ACC112 (cell line): Measurements from ENCODE around the gene NAPEPLD.
"Not testable (repeated sequence)": the region's sequence is repeated elsewhere in the genome, so short reads cannot be mapped to it uniquely, and the experiment has no call there.

Experiments
- H2AFZ ChIP-seq: fragments of 200-600 bp; sonication (generic); one replicate; pipeline ENCODE4 v1.6.0; 2017; ENCODE audit warnings: antibody characterized with exemption, low read length; ENCODE audit not compliant: unreplicated experiment
- H3K27ac ChIP-seq: fragments of 200-600 bp; sonication (generic); 2 replicates; pipeline ENCODE4 v1.5.1; 2014; ENCODE audit warnings: low read depth, mild to moderate bottlenecking, antibody characterized with exemption, low read length, moderate library complexity
- H3K27me3 ChIP-seq: fragments of 200-600 bp; sonication (generic); 2 replicates; pipeline ENCODE4 v1.6.1; 2014; ENCODE audit warnings: mild to moderate bottlenecking, antibody characterized with exemption, low read length, moderate library complexity, mixed read lengths; ENCODE audit not compliant: insufficient read depth
- H3K36me3 ChIP-seq: fragments of 200-600 bp; sonication (generic); 2 replicates; pipeline ENCODE4 v1.6.1; 2016; ENCODE audit warnings: mild to moderate bottlenecking, antibody characterized with exemption, low read length, moderate library complexity, mixed read lengths; ENCODE audit not compliant: insufficient read depth
- H3K4me1 ChIP-seq: fragments of 200-600 bp; sonication (generic); one replicate; pipeline ENCODE4 v1.6.1; 2016; ENCODE audit warnings: low read length, mixed read lengths; ENCODE audit not compliant: insufficient read depth, unreplicated experiment, control insufficient read depth
- H3K4me3 ChIP-seq: fragments of 200-600 bp; sonication (generic); 2 replicates; pipeline ENCODE4 v1.5.1; 2014; ENCODE audit warnings: mild to moderate bottlenecking, low read depth, low read length
- H3K79me2 ChIP-seq: fragments of 200-600 bp; sonication (generic); one replicate; pipeline ENCODE4 v1.6.0; 2016; ENCODE audit warnings: low read length; ENCODE audit not compliant: control insufficient read depth, unreplicated experiment, insufficient read depth

Gene NAPEPLD

GRCh38 chr7:103080923-103081322 is 68.0 kb downstream of the NAPEPLD start:
- Histone ChIP-seq H3K27me3 (no peaks in the 10 kb centered on the region), H2AFZ (no peak overlapping the region), H3K4me1 (peaks cover 5% of the 10 kb centered on the region), H3K36me3 (0 out of 2 replicates have a peak, but pooled peaks cover 1% of the 10 kb centered on the region), H3K27ac (no peak overlapping the region), H3K4me3 (no peak overlapping the region), H3K79me2 (peaks cover 21% of the 10 kb centered on the region)

- Histone ChIP-seq H3K4me3 (no peak overlapping the region), H3K27me3 (no peaks in the 10 kb centered on the region), H3K36me3 (no peaks in the 10 kb centered on the region), H3K4me1 (peaks cover 7% of the 10 kb centered on the region), H3K27ac (no peak overlapping the region), H3K79me2 (peaks cover 26% of the 10 kb centered on the region), H2AFZ (no peak overlapping the region)
Measured at GRCh38 chr7:103079836-103080235, 69.1 kb downstream of the NAPEPLD start.

GRCh38 chr7:103078226-103078625 is 70.7 kb downstream of the NAPEPLD start:
- H3K27me3 ChIP-seq, H2AFZ ChIP-seq, H3K4me3 ChIP-seq, H3K36me3 ChIP-seq, H3K27ac ChIP-seq: not testable (repeated sequence)
- peaks cover 26% of the 10 kb centered on the region for H3K79me2 ChIP-seq
- peaks cover 12% of the 10 kb centered on the region for H3K4me1 ChIP-seq

- H3K27me3 ChIP-seq: no peaks in the 10 kb centered on the region
- H3K27ac ChIP-seq: no peak overlapping the region
- no peak overlapping the region for H2AFZ ChIP-seq
- no peak overlapping the region for H3K4me3 ChIP-seq
- no peaks in the 10 kb centered on the region for H3K36me3 ChIP-seq
- H3K79me2 ChIP-seq: peaks cover 26% of the 10 kb centered on the region
- peaks cover 12% of the 10 kb centered on the region for H3K4me1 ChIP-seq
Measured at GRCh38 chr7:103077318-103077717, 71.6 kb downstream of the NAPEPLD start.

DNA sequence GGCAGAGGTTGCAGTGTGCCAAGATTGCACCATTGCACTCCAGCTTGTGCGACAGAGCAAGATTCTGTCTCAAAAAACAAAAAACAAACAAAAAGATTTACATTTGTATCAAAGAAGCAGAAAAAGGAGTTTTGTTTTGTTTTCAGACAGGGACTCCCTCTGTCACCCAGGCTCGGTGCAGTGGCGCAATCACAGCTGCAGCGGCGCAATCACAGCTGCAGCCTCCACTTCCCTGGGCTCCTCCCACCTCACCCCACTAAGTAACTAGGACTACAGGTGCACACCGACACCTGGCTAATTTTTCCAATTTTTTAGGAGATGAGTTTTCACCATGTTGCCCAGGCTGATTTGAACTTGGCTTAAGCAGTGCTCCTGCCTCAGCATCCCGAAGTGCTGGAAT is 72.1 kb downstream of the NAPEPLD start:
- Histone ChIP-seq H3K36me3 (no peaks in the 10 kb centered on the region), H3K27ac (no peak overlapping the region), H3K27me3 (no peaks in the 10 kb centered on the region), H3K79me2 (peaks cover 26% of the 10 kb centered on the region), H2AFZ (no peak overlapping the region), H3K4me1 (peaks cover 12% of the 10 kb centered on the region), H3K4me3 (no peak overlapping the region)

GRCh38 chr7:103075337-103075918 is 73.5 kb downstream of the NAPEPLD start:
- Histone ChIP-seq H3K4me3 (peak overlapping the region; percentile 76), H3K27ac (peak overlapping the region; percentile 11; the same call in 1 of the 2 replicates), H3K36me3 (no peaks in the 10 kb centered on the region), H3K27me3 (no peaks in the 10 kb centered on the region), H3K79me2 (peaks cover 26% of the 10 kb centered on the region), H2AFZ (peak overlapping the region; percentile 98), H3K4me1 (peaks cover 12% of the 10 kb centered on the region)

- Histone ChIP-seq H2AFZ (peak within 1 kb of the TSS; percentile 98), H3K79me2 (peaks cover 24% of the 10 kb centered on the region), H3K4me3 (peak within 1 kb of the TSS; percentile 76), H3K27me3 (no peaks in the 10 kb centered on the region), H3K4me1 (peaks cover 12% of the 10 kb centered on the region), H3K36me3 (no peaks in the 10 kb centered on the region), H3K27ac (peak within 1 kb of the TSS; percentile 11)
Measured at GRCh38 chr7:103074519-103075336, 74.2 kb downstream of the NAPEPLD start, which contains the start of the genes ARMC10 and FBXL13. TSS of gene ARMC10 (plus strand) at chr7:103075140. CDS start at chr7:103075273, 133 bp downstream. TSS of gene FBXL13 (minus strand) at chr7:103074796.

- H3K36me3 ChIP-seq: no peaks in the 10 kb centered on the region
- H3K27ac ChIP-seq: peak overlapping the region; percentile 11; the same call in 1 of the 2 replicates
- H3K79me2 ChIP-seq: peaks cover 22% of the 10 kb centered on the region
- H3K4me3 ChIP-seq: peak overlapping the region; percentile 76
- H3K4me1 ChIP-seq: peaks cover 12% of the 10 kb centered on the region
- H2AFZ ChIP-seq: peak overlapping the region; percentile 71
- no peaks in the 10 kb centered on the region for H3K27me3 ChIP-seq
Measured at GRCh38 chr7:103073989-103074518, 74.8 kb downstream of the NAPEPLD start.

DNA sequence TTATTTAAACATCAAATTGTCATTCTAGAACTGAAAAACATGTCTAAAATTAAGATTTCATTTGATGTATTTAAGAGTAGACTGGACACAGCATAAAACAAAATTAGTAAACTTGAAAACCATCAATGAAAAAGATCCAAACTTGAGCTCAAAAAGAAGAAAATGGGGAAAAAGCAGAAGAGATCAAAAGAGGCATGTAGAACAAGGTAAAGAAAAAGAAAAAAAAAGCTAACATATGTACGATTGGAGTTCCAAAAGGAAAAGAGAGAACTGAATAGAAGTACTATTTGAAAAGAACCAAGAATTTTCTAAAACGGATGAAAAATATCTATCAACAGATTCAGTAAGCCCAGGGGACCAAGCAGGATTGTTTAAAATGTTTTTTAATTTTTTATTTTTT is 77.9 kb downstream of the NAPEPLD start:
- no peak overlapping the region for H3K27ac ChIP-seq
- H2AFZ ChIP-seq: no peak overlapping the region

DNA sequence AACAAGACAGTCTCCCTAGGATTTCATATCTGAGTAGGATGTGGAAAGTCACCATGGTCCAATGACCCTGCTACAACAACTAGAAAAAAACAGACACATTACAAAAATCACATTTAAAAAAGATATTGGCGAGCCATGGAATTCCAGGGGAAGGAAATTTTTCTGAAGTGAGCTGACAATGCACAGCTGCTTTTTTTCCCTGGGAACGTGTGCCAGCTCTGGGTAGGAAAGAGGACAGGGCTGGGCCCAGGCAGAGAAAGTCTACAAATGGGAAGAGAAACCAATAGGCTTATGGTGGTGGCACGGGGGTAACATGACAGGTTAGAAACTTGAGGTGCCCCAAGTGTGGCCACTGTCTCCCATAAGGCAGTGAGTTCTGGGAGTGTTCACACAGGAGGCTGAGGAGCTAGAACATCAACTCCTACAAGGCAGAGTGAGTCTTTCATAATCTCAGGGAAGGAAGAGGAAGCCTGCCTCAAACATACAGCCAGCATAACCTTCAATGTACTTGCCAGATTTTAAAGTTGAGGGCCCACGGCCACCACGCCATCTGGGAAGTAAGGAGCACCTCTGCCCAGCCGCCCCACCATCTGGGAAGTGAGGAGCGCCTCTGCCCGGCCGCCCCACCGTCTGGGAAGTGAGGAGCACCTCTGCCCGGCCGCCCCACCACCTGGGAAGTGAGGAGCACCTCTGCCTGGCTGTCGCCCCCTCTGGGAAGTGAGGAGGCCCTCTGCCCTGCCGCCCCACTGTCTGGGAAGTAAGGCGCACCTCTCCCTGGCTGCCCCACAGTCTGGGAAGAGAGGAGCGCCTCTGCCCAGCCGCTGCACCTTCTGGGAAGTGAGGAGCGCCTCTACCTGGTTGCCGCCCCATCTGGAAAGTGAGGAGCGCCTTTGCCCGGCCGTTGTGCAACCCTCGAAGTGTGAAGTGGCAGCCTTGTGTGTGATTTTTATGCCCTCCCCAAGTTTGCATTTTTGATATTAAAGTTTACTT is 80.2 kb downstream of the NAPEPLD start:
- no peaks in the 10 kb centered on the region for H3K27me3 ChIP-seq
- H2AFZ ChIP-seq: no peak overlapping the region
- H3K4me1 ChIP-seq: peaks cover 2% of the 10 kb centered on the region
- H3K4me3 ChIP-seq: no peak overlapping the region
- H3K79me2 ChIP-seq: no peaks in the 10 kb centered on the region
- no peaks in the 10 kb centered on the region for H3K36me3 ChIP-seq
- H3K27ac ChIP-seq: no peak overlapping the region

More for the DNA sequence above, 77.9 kb downstream of the NAPEPLD start:
- no peaks in the 10 kb centered on the region for H3K27me3 ChIP-seq
- peaks cover 8% of the 10 kb centered on the region for H3K4me1 ChIP-seq
- H3K36me3 ChIP-seq: no peaks in the 10 kb centered on the region
- no peak overlapping the region for H3K4me3 ChIP-seq
- H3K79me2 ChIP-seq: peaks cover 6% of the 10 kb centered on the region
